IMR-90 (cell line): ENCODE results near the gene SQSTM1. TPM values are rescaled to one million over a fixed set of nuclear protein-coding genes. Genes with fewer than 3 reads are reported as not detected.

Experiments used
- ATAC-seq: fragments of 200-7000 bp; cut with Tn5 transposase; 2 replicates; pipeline ENCODE4 v1.9.1; 2020; ENCODE audit warnings: low read depth, mild to moderate bottlenecking, moderate library complexity
- BruUV-seq: library from RNA; stranded (reverse); fragments of 400-500 nt; replicated peaks from 2 replicates; lab custom pipeline; 2021; lab: Mats Ljungman, UMichigan
- CTCF ChIA-PET: fragments of 300-600 bp; formaldehyde crosslinking; extraction: SDS; loops from one replicate; lab custom pipeline; 2021; ENCODE audit warnings: antibody characterized with exemption; lab: Yijun Ruan, JAX
- POLR2A ChIA-PET: fragments of 300-600 bp; sonication (Branson Sonifier 250); formaldehyde crosslinking; loops from one replicate; lab custom pipeline; 2022; ENCODE audit warnings: antibody characterized with exemption; ENCODE audit not compliant: unreplicated experiment; lab: Charles Lee
- DNase-seq: peaks from one replicate; pipeline ENCODE4 v3.0.0; 2013
- H2AFZ ChIP-seq: replicated peaks from 2 replicates; pipeline ENCODE3; 2013; ENCODE audit warnings: low read length, mild to moderate bottlenecking; ENCODE audit not compliant: poor library complexity
- H2AK5ac ChIP-seq: 2 replicates; pipeline ENCODE4 v1.6.1; 2013; ENCODE audit warnings: low read depth, low read length, inconsistent platforms
- H2AK9ac ChIP-seq: replicated peaks from 2 replicates; pipeline ENCODE3; 2013; ENCODE audit warnings: mild to moderate bottlenecking, low read depth, low read length, moderate library complexity; ENCODE audit not compliant: poor library complexity
- H2BK120ac ChIP-seq: 2 replicates; pipeline ENCODE4 v1.6.1; 2013; ENCODE audit warnings: low read depth, low read length, inconsistent platforms
- H2BK15ac ChIP-seq: 3 replicates; pipeline ENCODE4 v1.6.1; 2013; ENCODE audit warnings: low read depth, low read length, inconsistent platforms
- H2BK20ac ChIP-seq: 2 replicates; pipeline ENCODE4 v1.6.1; 2013; ENCODE audit warnings: low read depth, mild to moderate bottlenecking, inconsistent platforms, low read length, moderate library complexity
- H2BK5ac ChIP-seq: 2 replicates; pipeline ENCODE4 v1.6.1; 2013; ENCODE audit warnings: mild to moderate bottlenecking, low read depth, low read length, inconsistent platforms; ENCODE audit not compliant: poor library complexity, severe bottlenecking
- H3K14ac ChIP-seq: replicated peaks from 2 replicates; pipeline ENCODE4 v1.6.1; 2013; ENCODE audit warnings: low read depth, low read length, inconsistent platforms
- H3K18ac ChIP-seq: 2 replicates; pipeline ENCODE4 v1.6.1; 2013; ENCODE audit warnings: low read depth, low read length, control low read depth
- H3K23ac ChIP-seq: 2 replicates; pipeline ENCODE4 v1.6.1; 2013; ENCODE audit warnings: low read depth, low read length, inconsistent platforms
- H3K27ac ChIP-seq: 2 replicates; pipeline ENCODE4 v1.5.1; 2013; ENCODE audit warnings: mild to moderate bottlenecking, control low read depth, low read length; ENCODE audit not compliant: insufficient read depth
- H3K27me3 ChIP-seq: 2 replicates; pipeline ENCODE4 v1.6.1; 2013; ENCODE audit warnings: low read length; ENCODE audit not compliant: control insufficient read depth, insufficient read depth
- H3K36me3 ChIP-seq: 2 replicates; pipeline ENCODE4 v1.6.1; 2013; ENCODE audit warnings: low read length, mixed read lengths; ENCODE audit not compliant: control insufficient read depth, insufficient read depth
- H3K4ac ChIP-seq: 2 replicates; pipeline ENCODE4 v1.6.1; 2013; ENCODE audit warnings: low read depth, low read length, inconsistent platforms
- H3K4me1 ChIP-seq: 2 replicates; pipeline ENCODE4 v1.6.1; 2013; ENCODE audit warnings: low read length, mixed read lengths; ENCODE audit not compliant: control insufficient read depth, insufficient read depth
- H3K4me2 ChIP-seq: 2 replicates; pipeline ENCODE4 v1.6.1; 2013; ENCODE audit warnings: low read depth, mild to moderate bottlenecking, control low read depth, low read length, moderate library complexity
- H3K4me3 ChIP-seq: 2 replicates; pipeline ENCODE4 v1.5.1; 2013; ENCODE audit warnings: low read depth, mild to moderate bottlenecking, control low read depth, low read length, moderate library complexity; ENCODE audit not compliant: insufficient read depth
- H3K56ac ChIP-seq: 2 replicates; pipeline ENCODE4 v1.6.1; 2013; ENCODE audit warnings: low read length, inconsistent platforms; ENCODE audit not compliant: insufficient read depth; ENCODE audit errors: extremely low read depth
- H3K79me1 ChIP-seq, 2 experiments: 2 replicates each; pipeline ENCODE4 v1.6.1; 2013; ENCODE audit warnings: low read length in 2 of 2, inconsistent platforms in 1 of 2, low read depth in 1 of 2
- H3K9ac ChIP-seq: 2 replicates; pipeline ENCODE4 v1.6.1; 2013; ENCODE audit warnings: low read depth, low read length, control low read depth
- H3K9me1 ChIP-seq: 2 replicates; pipeline ENCODE4 v1.6.1; 2013; ENCODE audit warnings: low read length, inconsistent platforms; ENCODE audit not compliant: insufficient read depth
- H3K9me3 ChIP-seq: 2 replicates; pipeline ENCODE4 v1.6.1; 2013; ENCODE audit warnings: low read length; ENCODE audit not compliant: control insufficient read depth, insufficient read depth
- H4K20me1 ChIP-seq: 2 replicates; pipeline ENCODE4 v1.6.1; 2013; ENCODE audit warnings: low read length, inconsistent platforms; ENCODE audit not compliant: insufficient read depth
- H4K5ac ChIP-seq: 2 replicates; pipeline ENCODE4 v1.6.1; 2013; ENCODE audit warnings: mild to moderate bottlenecking, low read depth, low read length, control low read depth
- H4K8ac ChIP-seq, 2 experiments: 2 replicates each; pipeline ENCODE4 v1.6.1; 2013; ENCODE audit warnings: low read depth in 2 of 2, low read length in 2 of 2, control low read depth in 1 of 2, inconsistent platforms in 1 of 2
- H4K91ac ChIP-seq: 2 replicates; pipeline ENCODE4 v1.6.1; 2013; ENCODE audit warnings: low read depth, low read length, inconsistent platforms; ENCODE audit not compliant: insufficient read depth
- BHLHE40 ChIP-seq: fragments of 150-350 bp; IDR thresholded peaks from 2 replicates; pipeline ENCODE4 v1.6.1; 2016; ENCODE audit warnings: mild to moderate bottlenecking, low read depth, low read length
- CEBPB ChIP-seq: IDR thresholded peaks from 2 replicates; pipeline ENCODE4 v1.6.1; 2012; ENCODE audit warnings: low read depth, low read length, improper control_type of control experiment
- CHD1 ChIP-seq: IDR thresholded peaks from 2 replicates; pipeline ENCODE4 v1.6.1; 2012; ENCODE audit warnings: low read depth, low read length, improper control_type of control experiment
- FOS ChIP-seq: fragments of 150-350 bp; IDR thresholded peaks from 2 replicates; pipeline ENCODE4 v1.6.1; 2016; ENCODE audit warnings: low read depth, low read length
- MAFK ChIP-seq: IDR thresholded peaks from 2 replicates; pipeline ENCODE4 v1.6.1; 2012; ENCODE audit warnings: low read depth, low read length, improper control_type of control experiment
- MAZ ChIP-seq: IDR thresholded peaks from 2 replicates; pipeline ENCODE4 v1.6.1; 2012; ENCODE audit warnings: low read depth, mild to moderate bottlenecking, low read length, improper control_type of control experiment, moderate library complexity, borderline replicate concordance
- MXI1 ChIP-seq: IDR thresholded peaks from 2 replicates; pipeline ENCODE4 v1.6.1; 2012; ENCODE audit warnings: low read depth, mild to moderate bottlenecking, low read length, moderate library complexity, borderline replicate concordance
- NFE2L2 ChIP-seq: fragments of 150-350 bp; IDR thresholded peaks from 2 replicates; pipeline ENCODE4 v1.6.1; 2016; ENCODE audit warnings: low read depth, mild to moderate bottlenecking, low read length
- POLR2A ChIP-seq: IDR thresholded peaks from 2 replicates; pipeline ENCODE4 v1.6.1; 2012; ENCODE audit warnings: mild to moderate bottlenecking, low read depth, low read length
- RAD21 ChIP-seq: IDR thresholded peaks from 2 replicates; pipeline ENCODE4 v1.6.1; 2012; ENCODE audit warnings: low read length, improper control_type of control experiment
- RCOR1 ChIP-seq: IDR thresholded peaks from 2 replicates; pipeline ENCODE4 v1.6.1; 2012; ENCODE audit warnings: mild to moderate bottlenecking, low read length, improper control_type of control experiment; ENCODE audit not compliant: insufficient replicate concordance
- SMC3 ChIP-seq: fragments of 150-350 bp; IDR thresholded peaks from 2 replicates; pipeline ENCODE4 v1.6.1; 2016; ENCODE audit warnings: low read depth, mild to moderate bottlenecking, antibody characterized with exemption, low read length, moderate library complexity
- USF2 ChIP-seq: fragments of 150-350 bp; IDR thresholded peaks from 2 replicates; pipeline ENCODE4 v1.6.1; 2017; ENCODE audit warnings: mild to moderate bottlenecking, antibody characterized with exemption, low read length, low read depth
- WGBS, 2 experiments: methylation state at CpG; one replicate each; pipeline versions ENCODE4 v1.1.5 to v1.1.7; 2013; ENCODE audit warnings: missing lambda C conversion rate in 2 of 2; ENCODE audit not compliant: insufficient read length in 1 of 2; ENCODE audit errors: extremely low coverage in 2 of 2; 5-methylcytosine and 5-hydroxymethylcytosine counted together
- dilution Hi-C: fragments of 300-500 bp; cut with HindIII; formaldehyde crosslinking; loops from one replicate; pipeline ENCODE4 v1.14.3; 2018; ENCODE audit warnings: low sequenced_read_pairs; ENCODE audit not compliant: unreplicated experiment
- in situ Hi-C: fragments of 300-500 bp; cut with MboI; formaldehyde crosslinking; loops from 3 replicates; pipeline ENCODE4 v1.14.3; 2019; ENCODE audit warnings: low sequenced_read_pairs, inconsistent platforms, mixed read lengths
- intact Hi-C: fragments of 100-400 bp; cut with micrococcal nuclease; formaldehyde crosslinking; loops from 2 replicates; pipeline ENCODE4 v1.10.0; 2022
- polyA plus RNA-seq, 3 experiments: library from polyadenylated mRNA; depleted of rRNA; stranded (reverse); fragments of >200 nt; gene quantifications; 2 replicates each; pipeline ENCODE4 v1.2.3, GENCODE V29; 2012; ENCODE audit warnings: low replicate concordance in 1 of 3
- total RNA-seq: library from RNA; depleted of rRNA; stranded (reverse); fragments of >200 nt; gene quantifications from 2 replicates; pipeline ENCODE4 v1.2.3, GENCODE V29; 2012
- TF ChIP-seq, protein P1 (sequence below): conservative IDR thresholded peaks from 2 replicates; pipeline ENCODE4 v1.5.1; 2012; ENCODE audit warnings: mild to moderate bottlenecking, low read depth, low read length, improper control_type of control experiment
- TF ChIP-seq, protein P2 (sequence below): fragments of 150-350 bp; IDR thresholded peaks from 2 replicates; pipeline ENCODE4 v1.6.1; 2016; ENCODE audit warnings: low read depth, mild to moderate bottlenecking, low read length, moderate library complexity, borderline replicate concordance

The SQSTM1 gene
- total and polyA plus RNA-seq, 2 of the 4 experiments (the other 2 are of a cell fraction), result 152 to 184 TPM

- ChIA-PET CTCF (no interaction called here), POLR2A (no interaction called here)
- H4K20me1 ChIP-seq, result no peaks in the 10 kb centered on the region
- H3K23ac ChIP-seq, result no peak overlapping the region
- H3K9ac ChIP-seq, result no peak overlapping the region
- no TSS peak for BruUV-seq
- DNase-seq (no peak), ATAC-seq (peak; percentile 46; the same call in 1 of the 2 replicates)
- H3K36me3 ChIP-seq, result peaks cover 57% of the 10 kb centered on the region
- 95% methylated on average over 13 of the region's 26 CpGs; no CpG with 5 or more reads in 1 of the 2 experiments for WGBS, 2 experiments
- peaks cover 0 to 5% of the 10 kb centered on the region in 2 experiments; a peak in 2 of 4 replicates for H3K79me1 ChIP-seq
- no peak overlapping the region for H3K27ac ChIP-seq
- H3K14ac ChIP-seq, result no peak overlapping the region
- no peaks in the 10 kb centered on the region for H3K9me1 ChIP-seq
- H4K8ac ChIP-seq, result no peak overlapping the region
- H2AFZ ChIP-seq, result no peak overlapping the region
- no peaks in the 10 kb centered on the region for H3K27me3 ChIP-seq
- no peak overlapping the region for H3K4me2 ChIP-seq
- H3K9me3 ChIP-seq, result peaks cover 5% of the 10 kb centered on the region
- no peak overlapping the region for H3K56ac ChIP-seq
- dilution Hi-C loops (no loop called here), intact Hi-C loops (no loop called here), in situ Hi-C loops (no loop called here)
- H2BK15ac ChIP-seq, result no peak overlapping the region
- no peak overlapping the region for H3K4ac ChIP-seq
- H2AK5ac ChIP-seq, result no peak overlapping the region
- no peak overlapping the region for H4K5ac ChIP-seq
- no peak overlapping the region for H2BK120ac ChIP-seq
- no peak overlapping the region for H4K91ac ChIP-seq
- H3K18ac ChIP-seq, result no peak overlapping the region
- H3K4me3 ChIP-seq, result no peak overlapping the region
- no peak overlapping the region for H2AK9ac ChIP-seq
- no peak overlapping the region for H2BK20ac ChIP-seq
- no peak overlapping the region for H2BK5ac ChIP-seq
- H3K4me1 ChIP-seq, result no peaks in the 10 kb centered on the region
- TF ChIP-seq RAD21 (no peak), CEBPB (no peak), BHLHE40 (no peak), POLR2A (no peak), SMC3 (no peak), RCOR1 (no peak), USF2 (no peak), FOS (no peak), MXI1 (no peak), NFE2L2 (no peak), CHD1 (no peak), MAZ (no peak), MAFK (no peak)
- TF ChIP-seq, protein P1, sequence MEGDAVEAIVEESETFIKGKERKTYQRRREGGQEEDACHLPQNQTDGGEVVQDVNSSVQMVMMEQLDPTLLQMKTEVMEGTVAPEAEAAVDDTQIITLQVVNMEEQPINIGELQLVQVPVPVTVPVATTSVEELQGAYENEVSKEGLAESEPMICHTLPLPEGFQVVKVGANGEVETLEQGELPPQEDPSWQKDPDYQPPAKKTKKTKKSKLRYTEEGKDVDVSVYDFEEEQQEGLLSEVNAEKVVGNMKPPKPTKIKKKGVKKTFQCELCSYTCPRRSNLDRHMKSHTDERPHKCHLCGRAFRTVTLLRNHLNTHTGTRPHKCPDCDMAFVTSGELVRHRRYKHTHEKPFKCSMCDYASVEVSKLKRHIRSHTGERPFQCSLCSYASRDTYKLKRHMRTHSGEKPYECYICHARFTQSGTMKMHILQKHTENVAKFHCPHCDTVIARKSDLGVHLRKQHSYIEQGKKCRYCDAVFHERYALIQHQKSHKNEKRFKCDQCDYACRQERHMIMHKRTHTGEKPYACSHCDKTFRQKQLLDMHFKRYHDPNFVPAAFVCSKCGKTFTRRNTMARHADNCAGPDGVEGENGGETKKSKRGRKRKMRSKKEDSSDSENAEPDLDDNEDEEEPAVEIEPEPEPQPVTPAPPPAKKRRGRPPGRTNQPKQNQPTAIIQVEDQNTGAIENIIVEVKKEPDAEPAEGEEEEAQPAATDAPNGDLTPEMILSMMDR, result no peak
- TF ChIP-seq, protein P2, sequence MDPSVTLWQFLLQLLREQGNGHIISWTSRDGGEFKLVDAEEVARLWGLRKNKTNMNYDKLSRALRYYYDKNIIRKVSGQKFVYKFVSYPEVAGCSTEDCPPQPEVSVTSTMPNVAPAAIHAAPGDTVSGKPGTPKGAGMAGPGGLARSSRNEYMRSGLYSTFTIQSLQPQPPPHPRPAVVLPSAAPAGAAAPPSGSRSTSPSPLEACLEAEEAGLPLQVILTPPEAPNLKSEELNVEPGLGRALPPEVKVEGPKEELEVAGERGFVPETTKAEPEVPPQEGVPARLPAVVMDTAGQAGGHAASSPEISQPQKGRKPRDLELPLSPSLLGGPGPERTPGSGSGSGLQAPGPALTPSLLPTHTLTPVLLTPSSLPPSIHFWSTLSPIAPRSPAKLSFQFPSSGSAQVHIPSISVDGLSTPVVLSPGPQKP, result no peak
Observed at GRCh38 chr5:179878222-179879002, 57.7 kb downstream of the SQSTM1 start.
